NT2/D1 (cell line): Measurements from ENCODE around the gene PHF5A.

Experiments used
- SUZ12 ChIP-seq: IDR thresholded peaks from 2 replicates; pipeline ENCODE4 v1.6.1; 2011; ENCODE audit not compliant: insufficient read length, insufficient read depth; ENCODE audit errors: extremely low read depth
- YY1 ChIP-seq: IDR thresholded peaks from 2 replicates; pipeline ENCODE4 v1.6.1; 2011; ENCODE audit not compliant: insufficient read length, insufficient read depth
- ZNF274 ChIP-seq: IDR thresholded peaks from 2 replicates; pipeline ENCODE4 v1.6.1; 2011; ENCODE audit warnings: mild to moderate bottlenecking, low read depth, low read length

GRCh38 chr22:41478473-41478872, 10.0 kb upstream of the PHF5A start:
- no peak for TF ChIP-seq YY1
- no peak for TF ChIP-seq ZNF274
- no peak for TF ChIP-seq SUZ12
